ENCODE results near the gene CD81.

DNA sequence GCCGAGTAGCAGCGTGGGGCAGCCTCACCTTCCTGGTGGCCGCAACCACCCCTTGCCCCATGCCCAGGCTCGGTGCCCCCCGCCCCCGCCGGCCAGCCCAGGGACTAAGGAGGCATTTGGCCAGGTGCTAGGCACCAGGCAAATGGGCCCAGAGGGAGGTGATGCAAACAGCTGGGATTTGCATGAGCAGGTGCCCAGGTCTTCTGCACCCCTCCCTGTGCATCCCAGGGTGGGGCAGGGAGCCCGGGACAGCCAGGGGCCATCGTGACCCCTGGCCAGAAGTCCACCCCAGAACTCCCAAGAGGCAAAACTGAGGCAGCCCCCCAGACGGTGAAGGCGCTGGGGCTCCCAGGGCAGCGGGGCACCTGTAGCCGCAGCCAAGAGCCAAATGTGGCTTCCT is 49.1 kb downstream of the CD81 start:
- TF ChIP-seq, protein P1, sequence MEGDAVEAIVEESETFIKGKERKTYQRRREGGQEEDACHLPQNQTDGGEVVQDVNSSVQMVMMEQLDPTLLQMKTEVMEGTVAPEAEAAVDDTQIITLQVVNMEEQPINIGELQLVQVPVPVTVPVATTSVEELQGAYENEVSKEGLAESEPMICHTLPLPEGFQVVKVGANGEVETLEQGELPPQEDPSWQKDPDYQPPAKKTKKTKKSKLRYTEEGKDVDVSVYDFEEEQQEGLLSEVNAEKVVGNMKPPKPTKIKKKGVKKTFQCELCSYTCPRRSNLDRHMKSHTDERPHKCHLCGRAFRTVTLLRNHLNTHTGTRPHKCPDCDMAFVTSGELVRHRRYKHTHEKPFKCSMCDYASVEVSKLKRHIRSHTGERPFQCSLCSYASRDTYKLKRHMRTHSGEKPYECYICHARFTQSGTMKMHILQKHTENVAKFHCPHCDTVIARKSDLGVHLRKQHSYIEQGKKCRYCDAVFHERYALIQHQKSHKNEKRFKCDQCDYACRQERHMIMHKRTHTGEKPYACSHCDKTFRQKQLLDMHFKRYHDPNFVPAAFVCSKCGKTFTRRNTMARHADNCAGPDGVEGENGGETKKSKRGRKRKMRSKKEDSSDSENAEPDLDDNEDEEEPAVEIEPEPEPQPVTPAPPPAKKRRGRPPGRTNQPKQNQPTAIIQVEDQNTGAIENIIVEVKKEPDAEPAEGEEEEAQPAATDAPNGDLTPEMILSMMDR (IDR thresholded peaks at IDR 0.05): no peak
- TF ChIP-seq POLR2AphosphoS5 (IDR thresholded peaks at IDR 0.05; ENCODE audit: low read depth, low read length) (no peak), SIN3A (IDR thresholded peaks at IDR 0.05; ENCODE audit: borderline replicate concordance, insufficient read depth, low read depth, low read length) (no peak)
- TF ChIP-seq, protein P2, sequence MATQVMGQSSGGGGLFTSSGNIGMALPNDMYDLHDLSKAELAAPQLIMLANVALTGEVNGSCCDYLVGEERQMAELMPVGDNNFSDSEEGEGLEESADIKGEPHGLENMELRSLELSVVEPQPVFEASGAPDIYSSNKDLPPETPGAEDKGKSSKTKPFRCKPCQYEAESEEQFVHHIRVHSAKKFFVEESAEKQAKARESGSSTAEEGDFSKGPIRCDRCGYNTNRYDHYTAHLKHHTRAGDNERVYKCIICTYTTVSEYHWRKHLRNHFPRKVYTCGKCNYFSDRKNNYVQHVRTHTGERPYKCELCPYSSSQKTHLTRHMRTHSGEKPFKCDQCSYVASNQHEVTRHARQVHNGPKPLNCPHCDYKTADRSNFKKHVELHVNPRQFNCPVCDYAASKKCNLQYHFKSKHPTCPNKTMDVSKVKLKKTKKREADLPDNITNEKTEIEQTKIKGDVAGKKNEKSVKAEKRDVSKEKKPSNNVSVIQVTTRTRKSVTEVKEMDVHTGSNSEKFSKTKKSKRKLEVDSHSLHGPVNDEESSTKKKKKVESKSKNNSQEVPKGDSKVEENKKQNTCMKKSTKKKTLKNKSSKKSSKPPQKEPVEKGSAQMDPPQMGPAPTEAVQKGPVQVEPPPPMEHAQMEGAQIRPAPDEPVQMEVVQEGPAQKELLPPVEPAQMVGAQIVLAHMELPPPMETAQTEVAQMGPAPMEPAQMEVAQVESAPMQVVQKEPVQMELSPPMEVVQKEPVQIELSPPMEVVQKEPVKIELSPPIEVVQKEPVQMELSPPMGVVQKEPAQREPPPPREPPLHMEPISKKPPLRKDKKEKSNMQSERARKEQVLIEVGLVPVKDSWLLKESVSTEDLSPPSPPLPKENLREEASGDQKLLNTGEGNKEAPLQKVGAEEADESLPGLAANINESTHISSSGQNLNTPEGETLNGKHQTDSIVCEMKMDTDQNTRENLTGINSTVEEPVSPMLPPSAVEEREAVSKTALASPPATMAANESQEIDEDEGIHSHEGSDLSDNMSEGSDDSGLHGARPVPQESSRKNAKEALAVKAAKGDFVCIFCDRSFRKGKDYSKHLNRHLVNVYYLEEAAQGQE (IDR thresholded peaks at IDR 0.05; ENCODE audit: insufficient read depth in 1 of 2, low read depth in 2 of 2, low read length in 1 of 2): no peak
